ENCODE data around the gene KIAA0408.
"Not testable (repeated sequence)": the region's sequence is repeated elsewhere in the genome, so short reads cannot be mapped to it uniquely, and the experiment has no call there.

KIAA0408 gene

GRCh38 chr6:127462376-127462775 lies 3.2 kb upstream of the KIAA0408 start:
- no peak for DNase-seq

GRCh38 chr6:127460465-127460864 lies 1.3 kb upstream of the KIAA0408 start:
- DNase-seq = no peak

GRCh38 chr6:127458817-127459216 lies 372 bp downstream of the KIAA0408 start:
- DNase-seq = no peak

- DNase-seq = no peak
Observed at GRCh38 chr6:127458222-127458621, 967 bp downstream of the KIAA0408 start.

- peak; percentile 67 for DNase-seq
Observed at GRCh38 chr6:127457456-127458064, 1.6 kb downstream of the KIAA0408 start.

- no peak for DNase-seq
Observed at GRCh38 chr6:127456465-127456864, 2.7 kb downstream of the KIAA0408 start.

- no peak for DNase-seq
Observed at GRCh38 chr6:127453845-127454619, 5.2 kb downstream of the KIAA0408 start.

GRCh38 chr6:127452803-127453202 lies 6.4 kb downstream of the KIAA0408 start:
- no peak for DNase-seq

GRCh38 chr6:127451388-127451787 lies 7.8 kb downstream of the KIAA0408 start:
- no peak for DNase-seq

- no peak for DNase-seq
Observed at GRCh38 chr6:127447780-127448179, 11.4 kb downstream of the KIAA0408 start.

GRCh38 chr6:127446356-127446755 lies 12.8 kb downstream of the KIAA0408 start:
- no peak for DNase-seq

- DNase-seq = no peak
Observed at GRCh38 chr6:127441881-127442280, 17.3 kb downstream of the KIAA0408 start.

- no peak for DNase-seq
Observed at GRCh38 chr6:127439718-127440117, 19.5 kb downstream of the KIAA0408 start.

- DNase-seq = peak; percentile 4
Observed at GRCh38 chr6:127436578-127437110, 22.5 kb downstream of the KIAA0408 start.

GRCh38 chr6:127435626-127436220 lies 23.5 kb downstream of the KIAA0408 start:
- DNase-seq = no peak

GRCh38 chr6:127434651-127435050 lies 24.5 kb downstream of the KIAA0408 start:
- no peak for DNase-seq

GRCh38 chr6:127428562-127428961 lies 30.6 kb downstream of the KIAA0408 start:
- not testable (repeated sequence) for DNase-seq

- no peak for DNase-seq
Observed at GRCh38 chr6:127423921-127424320, 35.3 kb downstream of the KIAA0408 start.

- not testable (repeated sequence) for DNase-seq
Observed at GRCh38 chr6:127421164-127421563, 38.0 kb downstream of the KIAA0408 start.

- DNase-seq = peak; percentile 83
Observed at GRCh38 chr6:127420556-127420955, 38.6 kb downstream of the KIAA0408 start.

GRCh38 chr6:127415096-127415495 lies 44.1 kb downstream of the KIAA0408 start:
- no peak for DNase-seq

GRCh38 chr6:127413123-127413522 lies 46.1 kb downstream of the KIAA0408 start:
- DNase-seq = not testable (repeated sequence)

GRCh38 chr6:127412016-127412415 lies 47.2 kb downstream of the KIAA0408 start:
- DNase-seq = not testable (repeated sequence)
